ENCODE data around the gene E2F8.

E2F8 gene

DNA sequence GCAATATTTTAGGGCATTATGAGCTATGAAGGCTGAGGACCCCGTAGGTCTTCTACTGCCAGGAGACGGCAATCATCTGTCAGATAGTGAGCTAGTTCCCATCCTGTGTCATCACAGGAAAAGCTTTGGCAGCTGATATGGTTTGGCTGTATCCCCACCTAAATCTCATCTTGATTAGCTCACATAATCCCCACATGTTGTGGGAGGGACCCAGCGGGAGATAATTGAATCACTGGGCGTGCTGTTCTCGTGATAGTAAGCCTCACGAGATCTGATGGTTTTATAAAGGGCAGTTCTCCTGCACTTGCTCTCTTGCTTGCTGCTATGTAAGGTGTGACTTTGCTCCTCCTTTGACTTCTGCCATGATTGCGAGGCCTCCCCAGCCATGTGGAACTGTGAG lies 57.1 kb downstream of the E2F8 start:
- no peak for DNase-seq

DNA sequence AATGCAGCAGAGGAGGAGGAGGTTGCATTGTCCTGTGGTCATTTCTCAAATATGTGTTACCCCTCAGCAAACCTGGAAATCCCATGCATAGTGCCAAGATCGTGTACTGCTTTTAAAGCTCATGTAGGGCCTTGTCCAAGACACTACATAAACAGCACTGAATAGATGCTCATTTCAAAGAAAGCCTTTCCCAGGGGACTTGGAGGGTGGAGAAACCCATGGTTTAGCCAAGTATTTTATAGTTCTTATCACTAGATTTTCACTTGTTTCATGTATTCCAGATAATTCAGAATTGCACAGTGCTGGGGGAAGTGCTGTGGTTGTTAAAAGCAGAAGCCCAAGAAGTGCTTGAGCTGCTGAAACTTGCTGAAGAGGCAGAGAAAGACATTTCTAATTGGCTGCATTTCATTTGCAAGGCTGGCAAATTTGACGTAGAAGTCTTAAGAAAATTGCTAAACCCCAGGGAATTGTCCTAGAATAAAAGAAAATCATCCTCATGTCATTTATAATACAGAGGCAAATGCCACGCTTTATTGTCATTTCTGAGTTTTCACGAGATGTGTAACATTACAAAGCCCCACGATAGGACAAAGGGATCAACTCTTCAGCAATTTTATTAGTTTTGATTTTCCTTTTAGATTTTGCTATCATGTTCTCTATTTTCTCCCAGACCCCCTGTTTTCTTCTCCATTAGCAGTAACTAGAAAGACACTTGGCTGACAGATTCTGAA lies 59.0 kb downstream of the E2F8 start:
- no peak for DNase-seq

- DNase-seq, result no peak
Observed at GRCh38 chr11:19176629-19177186, 64.0 kb downstream of the E2F8 start.
